HL-60/S4 treated with retinoic acid at 250 ng/mL for 4 days and 3 days (cell line): ENCODE data around the gene GPHN.
"Not testable (repeated sequence)": the region's sequence is repeated elsewhere in the genome, so short reads cannot be mapped to it uniquely, and the experiment has no call there.

ENCODE experiments used
- in situ Hi-C: fragments of 300-500 bp; cut with MboI; formaldehyde crosslinking; loops from 2 replicates; pipeline ENCODE4 v1.7.0; 2022; ENCODE audit warnings: low sequenced_read_pairs

GPHN gene

GRCh38 chr14:66501592-66501991, 6.4 kb upstream of the GPHN start:
- in situ Hi-C loops = no loop called here

- in situ Hi-C loops = not testable (repeated sequence)
Observed at GRCh38 chr14:66502836-66503235, 5.1 kb upstream of the GPHN start.

GRCh38 chr14:66503532-66503931, 4.4 kb upstream of the GPHN start:
- in situ Hi-C loops = no loop called here

- in situ Hi-C loops = no loop called here
Observed at GRCh38 chr14:66507181-66507721, 696 bp upstream of the GPHN start.

GRCh38 chr14:66508547-66508845, 549 bp downstream of the GPHN start:
- in situ Hi-C loops = no loop called here

- in situ Hi-C loops = no loop called here
Observed at GRCh38 chr14:66508846-66509621, 1.1 kb downstream of the GPHN start.

- in situ Hi-C loops = no loop called here
Observed at GRCh38 chr14:66509874-66510273, 1.9 kb downstream of the GPHN start.

GRCh38 chr14:66511849-66512248, 3.9 kb downstream of the GPHN start:
- in situ Hi-C loops = no loop called here

GRCh38 chr14:66514213-66514612, 6.3 kb downstream of the GPHN start:
- in situ Hi-C loops = no loop called here

GRCh38 chr14:66530526-66530925, 22.6 kb downstream of the GPHN start:
- in situ Hi-C loops = no loop called here

GRCh38 chr14:66539034-66539433, 31.1 kb downstream of the GPHN start:
- in situ Hi-C loops = no loop called here

- in situ Hi-C loops = no loop called here
Observed at GRCh38 chr14:66540038-66540437, 32.1 kb downstream of the GPHN start.

GRCh38 chr14:66541627-66542026, 33.7 kb downstream of the GPHN start:
- in situ Hi-C loops = no loop called here

- in situ Hi-C loops = no loop called here
Observed at GRCh38 chr14:66543996-66544395, 36.0 kb downstream of the GPHN start.

GRCh38 chr14:66545191-66545590, 37.2 kb downstream of the GPHN start:
- in situ Hi-C loops = not testable (repeated sequence)

- in situ Hi-C loops = not testable (repeated sequence)
Observed at GRCh38 chr14:66545751-66546150, 37.8 kb downstream of the GPHN start.

- in situ Hi-C loops = no loop called here
Observed at GRCh38 chr14:66563731-66564130, 55.8 kb downstream of the GPHN start.

- in situ Hi-C loops = no loop called here
Observed at GRCh38 chr14:66568220-66568619, 60.3 kb downstream of the GPHN start.

- in situ Hi-C loops = no loop called here
Observed at GRCh38 chr14:66572826-66573225, 64.9 kb downstream of the GPHN start.

- in situ Hi-C loops = no loop called here
Observed at GRCh38 chr14:66575014-66575413, 67.1 kb downstream of the GPHN start.

GRCh38 chr14:66575939-66576338, 68.0 kb downstream of the GPHN start:
- in situ Hi-C loops = no loop called here

GRCh38 chr14:66587753-66588152, 79.8 kb downstream of the GPHN start:
- in situ Hi-C loops = not testable (repeated sequence)

- in situ Hi-C loops = no loop called here
Observed at GRCh38 chr14:66595394-66595793, 87.4 kb downstream of the GPHN start.
